Brain microvascular endothelial cell (primary cell): ENCODE data around the gene HNRNPLL.

ENCODE experiments used
- DNase-seq: peaks from one replicate; pipeline ENCODE4 v3.0.0-alpha.2; 2020
- H3K27ac ChIP-seq: fragments of 250-450 bp; sonication (Bioruptor Pico); 2 replicates; pipeline ENCODE4 v1.5.1; 2020; ENCODE audit warnings: mild to moderate bottlenecking, moderate library complexity
- H3K27me3 ChIP-seq: fragments of 250-450 bp; sonication (Bioruptor Pico); replicated peaks from 2 replicates; pipeline ENCODE4 v1.5.1; 2020; ENCODE audit warnings: mild to moderate bottlenecking
- H3K36me3 ChIP-seq: fragments of 250-450 bp; sonication (Bioruptor Pico); replicated peaks from 2 replicates; pipeline ENCODE4 v1.5.1; 2020; ENCODE audit warnings: mild to moderate bottlenecking
- H3K4me3 ChIP-seq: 2 replicates; pipeline ENCODE4 v1.5.1; 2011; ENCODE audit warnings: low read depth, mild to moderate bottlenecking, control low read depth, low read length, moderate library complexity
- CTCF ChIP-seq: IDR thresholded peaks from 2 replicates; pipeline ENCODE4 v1.5.1; 2011; ENCODE audit warnings: low read depth, mild to moderate bottlenecking, moderate library complexity, low read length, control low read depth, inconsistent platforms; ENCODE audit errors: missing control alignments
- in situ Hi-C: cut with HindIII; loops from 2 replicates; pipeline ENCODE4 v1.10.0; 2017; ENCODE audit warnings: low sequenced_read_pairs, low pct_ligation_motif_present

Gene HNRNPLL

GRCh38 chr2:38516526-38516925 is 86.2 kb downstream of the HNRNPLL start:
- TF ChIP-seq CTCF: no peak
- Histone ChIP-seq H3K27me3 (no peaks in the 10 kb centered on the region), H3K4me3 (no peak overlapping the region), H3K27ac (no peak overlapping the region), H3K36me3 (no peaks in the 10 kb centered on the region)
- DNase-seq: no peak
- in situ Hi-C loops: no loop called here

GRCh38 chr2:38516122-38516521 is 86.6 kb downstream of the HNRNPLL start:
- DNase-seq: no peak
- H3K36me3 ChIP-seq: no peaks in the 10 kb centered on the region
- H3K4me3 ChIP-seq: no peak overlapping the region
- TF ChIP-seq CTCF: no peak
- H3K27me3 ChIP-seq: no peaks in the 10 kb centered on the region
- no peak overlapping the region for H3K27ac ChIP-seq
- in situ Hi-C loops: no loop called here

GRCh38 chr2:38515155-38516074 is 87.3 kb downstream of the HNRNPLL start:
- Histone ChIP-seq H3K27me3 (no peaks in the 10 kb centered on the region), H3K4me3 (no peak overlapping the region), H3K27ac (no peak overlapping the region), H3K36me3 (no peaks in the 10 kb centered on the region)
- in situ Hi-C loops: no loop called here
- no peak for TF ChIP-seq CTCF
- DNase-seq: peak; percentile 29

- DNase-seq: no peak
- TF ChIP-seq CTCF: no peak
- Histone ChIP-seq H3K36me3 (no peaks in the 10 kb centered on the region), H3K4me3 (no peak overlapping the region), H3K27me3 (no peaks in the 10 kb centered on the region), H3K27ac (no peak overlapping the region)
- in situ Hi-C loops: no loop called here
Observed at GRCh38 chr2:38514603-38515154, 88.0 kb downstream of the HNRNPLL start.

- Histone ChIP-seq H3K27ac (no peak overlapping the region), H3K4me3 (no peak overlapping the region), H3K36me3 (no peaks in the 10 kb centered on the region), H3K27me3 (no peaks in the 10 kb centered on the region)
- no peak for DNase-seq
- no peak for TF ChIP-seq CTCF
- in situ Hi-C loops: no loop called here
Observed at GRCh38 chr2:38512211-38512610, 90.5 kb downstream of the HNRNPLL start.
